Duodenal mucosa (tissue), 2 donors: Measurements from ENCODE around the gene CLIP2.

ENCODE experiments used
- H3K27ac ChIP-seq: one replicate; pipeline ENCODE4 v1.7.0; 2013; ENCODE audit warnings: low read depth, low read length
- H3K27me3 ChIP-seq, 2 donors: one replicate each; pipeline ENCODE4 v1.7.0; 2013; ENCODE audit warnings: low read length in 2 of 2, control low read depth in 1 of 2; ENCODE audit not compliant: insufficient read depth in 2 of 2, control insufficient read depth in 1 of 2
- H3K36me3 ChIP-seq, 2 donors: one replicate each; pipeline ENCODE4 v1.7.0; 2013; ENCODE audit warnings: low read length in 2 of 2, control low read depth in 1 of 2; ENCODE audit not compliant: insufficient read depth in 2 of 2, control insufficient read depth in 1 of 2
- H3K4me1 ChIP-seq, 2 donors: one replicate each; pipeline ENCODE4 v1.7.0; 2013; ENCODE audit warnings: low read length in 2 of 2, control low read depth in 1 of 2; ENCODE audit not compliant: insufficient read depth in 2 of 2, control insufficient read depth in 1 of 2
- H3K4me3 ChIP-seq, 2 donors: one replicate each; pipeline ENCODE4 v1.7.0; 2013; ENCODE audit warnings: low read length in 2 of 2, low read depth in 1 of 2
- H3K9ac ChIP-seq, 2 donors: one replicate each; pipeline ENCODE4 v1.7.0; 2013; ENCODE audit warnings: low read length in 2 of 2, low read depth in 1 of 2
- H3K9me3 ChIP-seq, 2 donors: one replicate each; pipeline ENCODE4 v1.7.0; 2013; ENCODE audit warnings: low read length in 2 of 2, control low read depth in 1 of 2; ENCODE audit not compliant: control insufficient read depth in 1 of 2

CLIP2 gene

GRCh38 chr7:74286131-74286530 is 3.1 kb upstream of the CLIP2 start:
- Histone ChIP-seq H3K36me3 (no peaks in the 10 kb centered on the region), H3K4me3 (no peak overlapping the region), H3K9ac (no peak overlapping the region), H3K27ac (no peak overlapping the region), H3K4me1 (peaks cover 47 to 52% of the 10 kb centered on the region in 2 donors), H3K9me3 (no peaks in the 10 kb centered on the region), H3K27me3 (no peaks in the 10 kb centered on the region)

- no peaks in the 10 kb centered on the region for H3K27me3 ChIP-seq
- peak overlapping the region; percentile 26 for H3K27ac ChIP-seq
- H3K36me3 ChIP-seq = no peaks in the 10 kb centered on the region
- H3K9ac ChIP-seq = peak overlapping the region in 1 of 2 donors; percentile 38
- peak overlapping the region in 1 of 2 donors; percentile 63 for H3K4me3 ChIP-seq
- peaks cover 59 to 63% of the 10 kb centered on the region in 2 donors for H3K4me1 ChIP-seq
- H3K9me3 ChIP-seq = no peaks in the 10 kb centered on the region
Measured at GRCh38 chr7:74287303-74288033, 1.7 kb upstream of the CLIP2 start.

- H3K4me1 ChIP-seq = peaks cover 64 to 70% of the 10 kb centered on the region in 2 donors
- H3K36me3 ChIP-seq = no peaks in the 10 kb centered on the region
- peak overlapping the region; percentile 61 to 68 for H3K9ac ChIP-seq
- H3K27me3 ChIP-seq = no peaks in the 10 kb centered on the region
- H3K27ac ChIP-seq = peak overlapping the region; percentile 57
- H3K9me3 ChIP-seq = no peaks in the 10 kb centered on the region
- peak overlapping the region; percentile 63 to 66 for H3K4me3 ChIP-seq
Measured at GRCh38 chr7:74288034-74288881, 949 bp upstream of the CLIP2 start.

GRCh38 chr7:74289659-74290552 is 699 bp downstream of the CLIP2 start:
- Histone ChIP-seq H3K27me3 (no peaks in the 10 kb centered on the region), H3K36me3 (no peaks in the 10 kb centered on the region), H3K4me1 (peaks cover 73 to 79% of the 10 kb centered on the region in 2 donors), H3K27ac (peak overlapping the region; percentile 59), H3K4me3 (peak overlapping the region; percentile 83), H3K9me3 (no peaks in the 10 kb centered on the region), H3K9ac (peak overlapping the region; percentile 68 to 79)

- no peaks in the 10 kb centered on the region for H3K9me3 ChIP-seq
- no peak overlapping the region for H3K27ac ChIP-seq
- H3K4me1 ChIP-seq = peaks cover 72 to 78% of the 10 kb centered on the region in 2 donors
- H3K9ac ChIP-seq = peak overlapping the region; percentile 68 to 79
- H3K4me3 ChIP-seq = peak overlapping the region; percentile 83
- no peaks in the 10 kb centered on the region for H3K36me3 ChIP-seq
- H3K27me3 ChIP-seq = no peaks in the 10 kb centered on the region
Measured at GRCh38 chr7:74290553-74290950, 1.3 kb downstream of the CLIP2 start.

- H3K9ac ChIP-seq = peak overlapping the region; percentile 68 to 79
- H3K4me3 ChIP-seq = peak overlapping the region; percentile 83
- H3K9me3 ChIP-seq = no peaks in the 10 kb centered on the region
- H3K36me3 ChIP-seq = no peaks in the 10 kb centered on the region
- H3K4me1 ChIP-seq = peaks cover 69 to 75% of the 10 kb centered on the region in 2 donors
- no peak overlapping the region for H3K27ac ChIP-seq
- H3K27me3 ChIP-seq = no peaks in the 10 kb centered on the region
Measured at GRCh38 chr7:74290981-74291441, 1.8 kb downstream of the CLIP2 start.

- peak overlapping the region; percentile 15 for H3K27ac ChIP-seq
- no peaks in the 10 kb centered on the region for H3K36me3 ChIP-seq
- H3K4me1 ChIP-seq = peaks cover 66 to 75% of the 10 kb centered on the region in 2 donors
- H3K27me3 ChIP-seq = no peaks in the 10 kb centered on the region
- no peaks in the 10 kb centered on the region for H3K9me3 ChIP-seq
- peak overlapping the region; percentile 22 to 83 for H3K4me3 ChIP-seq
- peak overlapping the region in 1 of 2 donors; percentile 48 for H3K9ac ChIP-seq
Measured at GRCh38 chr7:74291535-74291934, 2.3 kb downstream of the CLIP2 start.

GRCh38 chr7:74292757-74293576 is 3.8 kb downstream of the CLIP2 start:
- Histone ChIP-seq H3K9ac (peak overlapping the region; percentile 67 to 72), H3K27ac (peak overlapping the region; percentile 63), H3K4me3 (peak overlapping the region; percentile 63 to 64), H3K9me3 (no peaks in the 10 kb centered on the region), H3K27me3 (no peaks in the 10 kb centered on the region), H3K36me3 (no peaks in the 10 kb centered on the region), H3K4me1 (peaks cover 53 to 61% of the 10 kb centered on the region in 2 donors)

- Histone ChIP-seq H3K36me3 (no peaks in the 10 kb centered on the region), H3K4me3 (peak overlapping the region; percentile 63 to 64), H3K9me3 (no peaks in the 10 kb centered on the region), H3K9ac (peak overlapping the region; percentile 67 to 72), H3K4me1 (peaks cover 48 to 55% of the 10 kb centered on the region in 2 donors), H3K27me3 (no peaks in the 10 kb centered on the region), H3K27ac (no peak overlapping the region)
Measured at GRCh38 chr7:74293577-74293908, 4.3 kb downstream of the CLIP2 start.
